Lung (tissue), 12 donors: Measurements from ENCODE around the gene RTL1. TPM values are rescaled to one million over a fixed set of nuclear protein-coding genes. Genes with fewer than 3 reads are reported as not detected.

Experiments
- ATAC-seq: fragments of 200-7000 bp; cut with Tn5 transposase; one replicate; pipeline ENCODE4 v1.9.1; 2020; ENCODE audit warnings: moderate number of reproducible peaks; ENCODE audit not compliant: insufficient read depth, low FRiP score
- DNase-seq, 3 donors: peaks; one replicate each; pipeline ENCODE4 v3.0.0-alpha.2; 2013 to 2017
- H3K27ac ChIP-seq, 2 donors: one replicate each; pipeline ENCODE4 v1.5.1; 2013; ENCODE audit warnings: mild to moderate bottlenecking in 2 of 2, moderate library complexity in 2 of 2, control low read depth in 1 of 2, inconsistent platforms in 1 of 2, low read depth in 1 of 2, low read length in 1 of 2
- H3K27me3 ChIP-seq, 3 donors: one replicate each; pipeline ENCODE4 v1.5.1; 2013; ENCODE audit warnings: low read length in 2 of 3; ENCODE audit not compliant: control insufficient read depth in 3 of 3, insufficient read depth in 3 of 3
- H3K36me3 ChIP-seq, 4 donors: one replicate each; pipeline ENCODE4 v1.5.1; 2013; ENCODE audit warnings: low read length in 4 of 4, mild to moderate bottlenecking in 1 of 4, moderate library complexity in 1 of 4; ENCODE audit not compliant: control insufficient read depth in 4 of 4, insufficient read depth in 4 of 4
- H3K4me1 ChIP-seq, 5 donors: one replicate each; pipeline ENCODE4 v1.5.1; 2013; ENCODE audit warnings: low read length in 5 of 5, mild to moderate bottlenecking in 2 of 5, moderate library complexity in 1 of 5; ENCODE audit not compliant: control insufficient read depth in 5 of 5, insufficient read depth in 5 of 5
- H3K4me3 ChIP-seq: one replicate; pipeline ENCODE4 v1.5.1; 2013; ENCODE audit warnings: mild to moderate bottlenecking, control low read depth, moderate library complexity
- H3K9ac ChIP-seq, 2 donors: one replicate each; pipeline ENCODE4 v1.5.1; 2013; ENCODE audit warnings: low read length in 2 of 2, control low read depth in 1 of 2; ENCODE audit not compliant: insufficient read depth in 1 of 2
- H3K9me3 ChIP-seq, 4 donors: one replicate each; pipeline ENCODE4 v1.5.1; 2013; ENCODE audit warnings: low read length in 3 of 4, mild to moderate bottlenecking in 1 of 4, moderate library complexity in 1 of 4; ENCODE audit not compliant: control insufficient read depth in 4 of 4, insufficient read depth in 3 of 4
- CTCF ChIP-seq: IDR thresholded peaks from 2 replicates; pipeline ENCODE4 v1.5.1; 2012; ENCODE audit warnings: mild to moderate bottlenecking; ENCODE audit errors: control extremely low read depth, extremely low read depth
- WGBS, 2 donors: extraction: QIAGEN DNeasy Blood & Tissue Kit; methylation state at CpG; one replicate each; pipeline ENCODE4 v1.1.7; 2013; 5-methylcytosine and 5-hydroxymethylcytosine counted together
- polyA plus RNA-seq, 2 donors: library from polyadenylated mRNA; stranded (reverse); fragments of 200-250 nt; gene quantifications; one replicate each; pipeline ENCODE4 v1.2.1, GENCODE V29; 2013
- total RNA-seq, 2 donors: library from RNA; depleted of rRNA in 1 of 2; stranded (reverse); fragments of >200 nt in 1 of 2; gene quantifications; one replicate each; pipeline ENCODE4 v1.2.1, GENCODE V29; 2014 to 2021
- donor health status: control.
- donor health status: control.
- donor health status: Bipolar disorder and iron deficiency.
- donor health status: healthy.
- donor health status: DM: yes; HTN: yes; CAD: no.

Gene RTL1
- total and polyA plus RNA-seq, 4 donors: 0.02 to 0.09 TPM; not detected in 2

GRCh38 chr14:100898935-100899883 lies 4.3 kb downstream of the RTL1 start:
- 54 to 56% methylated on average over 21 of the region's 21 CpGs for WGBS, 2 donors
- TF ChIP-seq CTCF: no peak
- Histone ChIP-seq H3K36me3 (peaks cover 0 to 6% (median 2%) of the 10 kb centered on the region in 4 donors), H3K9me3 (peaks cover 0 to 11% (median 0%) of the 10 kb centered on the region in 4 donors), H3K4me3 (no peak overlapping the region), H3K4me1 (peaks cover 0 to 32% (median 8%) of the 10 kb centered on the region in 5 donors), H3K27me3 (peaks cover 0 to 51% (median 0%) of the 10 kb centered on the region in 3 donors), H3K27ac (no peak overlapping the region), H3K9ac (no peak overlapping the region)
- ATAC-seq: no peak
- DNase-seq: peak; percentile 40 to 75 (median 49)

GRCh38 chr14:100898465-100898864 lies 5.1 kb downstream of the RTL1 start:
- no peak for TF ChIP-seq CTCF
- no peak overlapping the region for H3K9ac ChIP-seq
- ATAC-seq (no peak), DNase-seq (peak in 1 of 3 donors; percentile 25)
- H3K36me3 ChIP-seq: peaks cover 0 to 6% (median 2%) of the 10 kb centered on the region in 4 donors
- peaks cover 0 to 44% (median 0%) of the 10 kb centered on the region in 3 donors for H3K27me3 ChIP-seq
- H3K4me3 ChIP-seq: no peak overlapping the region
- peaks cover 0 to 29% (median 8%) of the 10 kb centered on the region in 5 donors for H3K4me1 ChIP-seq
- no peak overlapping the region for H3K27ac ChIP-seq
- WGBS, 2 donors: 64 to 67% methylated on average over 11 of the region's 11 CpGs
- peaks cover 0 to 11% (median 0%) of the 10 kb centered on the region in 4 donors for H3K9me3 ChIP-seq

- ATAC-seq (no peak), DNase-seq (no peak)
- Histone ChIP-seq H3K9ac (no peak overlapping the region), H3K27ac (no peak overlapping the region), H3K27me3 (peaks cover 0 to 35% (median 0%) of the 10 kb centered on the region in 3 donors), H3K4me3 (no peak overlapping the region), H3K9me3 (peaks cover 0 to 4% (median 0%) of the 10 kb centered on the region in 4 donors), H3K36me3 (peaks cover 0 to 9% (median 1%) of the 10 kb centered on the region in 4 donors), H3K4me1 (peaks cover 0 to 29% (median 8%) of the 10 kb centered on the region in 5 donors)
- TF ChIP-seq CTCF: no peak
- WGBS, 2 donors: 68 to 81% methylated on average over 22 of the region's 22 CpGs
These were observed 7.0 kb downstream of the RTL1 start for GRCh38 chr14:100896369-100897060.
